MM.1S (cell line): Measurements from ENCODE around the gene SCAPER.

Experiments
- DNase-seq: peaks from one replicate; pipeline ENCODE4 v3.0.0-alpha.2; 2015
- H2AFZ ChIP-seq: fragments of 300-600 bp; sonication (generic); 2 replicates; pipeline ENCODE4 v1.6.0; 2016; ENCODE audit warnings: antibody characterized with exemption, low read length
- H3F3A ChIP-seq: fragments of 300-600 bp; sonication (generic); 2 replicates; pipeline ENCODE4 v1.6.1; 2016; ENCODE audit warnings: mild to moderate bottlenecking, antibody characterized with exemption, low read length, moderate library complexity, mixed read lengths; ENCODE audit not compliant: insufficient read depth
- H3K27ac ChIP-seq: fragments of 300-600 bp; sonication (generic); 2 replicates; pipeline ENCODE4 v1.5.1; 2016; ENCODE audit warnings: mild to moderate bottlenecking, low read length
- H3K27me3 ChIP-seq: fragments of 300-600 bp; sonication (generic); replicated peaks from 2 replicates; pipeline ENCODE4 v1.6.0; 2016; ENCODE audit warnings: low read length; ENCODE audit not compliant: insufficient read depth
- H3K36me3 ChIP-seq: fragments of 300-600 bp; sonication (generic); replicated peaks from 2 replicates; pipeline ENCODE4 v1.6.1; 2016; ENCODE audit warnings: mild to moderate bottlenecking, low read length, mixed read lengths; ENCODE audit not compliant: insufficient read depth
- H3K4me1 ChIP-seq: fragments of 300-600 bp; sonication (generic); 2 replicates; pipeline ENCODE4 v1.6.1; 2016; ENCODE audit warnings: low read length, mixed read lengths
- H3K4me2 ChIP-seq: fragments of 300-600 bp; sonication (generic); 2 replicates; pipeline ENCODE4 v1.6.0; 2016; ENCODE audit warnings: low read depth, low read length
- H3K4me3 ChIP-seq: fragments of 300-600 bp; sonication (generic); 2 replicates; pipeline ENCODE4 v1.5.1; 2016; ENCODE audit warnings: low read length, mixed read lengths
- H3K79me2 ChIP-seq: fragments of 300-600 bp; sonication (generic); 2 replicates; pipeline ENCODE4 v1.6.1; 2016; ENCODE audit warnings: mixed run types, low read length, mixed read lengths
- H3K9ac ChIP-seq: fragments of 300-600 bp; sonication (generic); 2 replicates; pipeline ENCODE4 v1.6.1; 2016; ENCODE audit warnings: low read length, mixed read lengths
- H3K9me2 ChIP-seq: fragments of 300-600 bp; sonication (generic); replicated peaks from 2 replicates; pipeline ENCODE4 v1.6.1; 2016; ENCODE audit warnings: mild to moderate bottlenecking, low read length, mixed read lengths; ENCODE audit not compliant: insufficient read depth
- H3K9me3 ChIP-seq: fragments of 300-600 bp; sonication (generic); replicated peaks from 2 replicates; pipeline ENCODE4 v1.6.1; 2016; ENCODE audit warnings: mild to moderate bottlenecking, low read length, mixed read lengths; ENCODE audit not compliant: insufficient read depth
- H4K20me1 ChIP-seq: fragments of 300-600 bp; sonication (generic); 2 replicates; pipeline ENCODE4 v1.6.1; 2016; ENCODE audit warnings: mild to moderate bottlenecking, low read length, moderate library complexity, mixed read lengths; ENCODE audit not compliant: insufficient read depth
- CTCF ChIP-seq: fragments of 300-600 bp; sonication (generic); IDR thresholded peaks from 2 replicates; pipeline ENCODE4 v1.5.1; 2016; ENCODE audit warnings: antibody characterized with exemption, low read length, mixed read lengths
- EZH2 ChIP-seq: fragments of 300-600 bp; sonication (generic); optimal IDR thresholded peaks from 2 replicates; pipeline ENCODE3; 2017; ENCODE audit warnings: low read depth, mild to moderate bottlenecking, antibody characterized with exemption, low read length, mixed read lengths
- EZH2phosphoT487 ChIP-seq: fragments of 300-600 bp; sonication (generic); IDR thresholded peaks from 2 replicates; pipeline ENCODE4 v1.6.1; 2018; ENCODE audit warnings: antibody characterized with exemption, low read length

Gene SCAPER

GRCh38 chr15:76460871-76461270 is 444.3 kb downstream of the SCAPER start:
- no peak overlapping the region for H3K9ac ChIP-seq
- no peak overlapping the region for H3K27ac ChIP-seq
- H3K9me2 ChIP-seq: no peaks in the 10 kb centered on the region
- no peaks in the 10 kb centered on the region for H3K9me3 ChIP-seq
- no peak for DNase-seq
- H4K20me1 ChIP-seq: no peaks in the 10 kb centered on the region
- H3F3A ChIP-seq: no peaks in the 10 kb centered on the region
- H3K4me2 ChIP-seq: no peak overlapping the region
- no peaks in the 10 kb centered on the region for H3K36me3 ChIP-seq
- H3K27me3 ChIP-seq: no peaks in the 10 kb centered on the region
- TF ChIP-seq CTCF: no peak
- no peak for TF ChIP-seq EZH2phosphoT487
- no peak for TF ChIP-seq EZH2
- no peak overlapping the region for H2AFZ ChIP-seq
- no peaks in the 10 kb centered on the region for H3K79me2 ChIP-seq
- H3K4me1 ChIP-seq: no peaks in the 10 kb centered on the region
- no peak overlapping the region for H3K4me3 ChIP-seq

DNA sequence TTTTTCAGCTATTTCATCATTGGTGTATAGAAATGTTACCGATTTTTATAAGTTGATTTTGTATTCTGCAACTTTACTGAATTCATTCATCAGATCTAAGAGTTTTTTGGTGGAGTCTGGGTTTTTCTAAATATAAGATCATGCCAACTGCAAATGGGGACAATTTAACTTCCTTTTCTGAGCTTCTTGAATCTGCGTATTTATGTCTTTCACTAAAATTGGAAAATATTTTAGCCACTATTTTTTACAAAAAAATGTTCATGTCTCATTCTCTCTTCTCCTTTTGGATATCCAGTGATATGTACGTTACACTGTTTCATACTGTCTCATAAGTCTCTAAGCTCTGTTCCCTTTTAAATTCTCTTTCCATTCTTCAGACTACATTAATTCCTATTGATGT is 444.8 kb downstream of the SCAPER start:
- Histone ChIP-seq H3K27me3 (no peaks in the 10 kb centered on the region), H3K9me2 (no peaks in the 10 kb centered on the region), H3F3A (no peaks in the 10 kb centered on the region), H2AFZ (no peak overlapping the region), H3K4me3 (no peak overlapping the region), H3K36me3 (no peaks in the 10 kb centered on the region), H3K79me2 (no peaks in the 10 kb centered on the region), H3K4me2 (no peak overlapping the region), H4K20me1 (no peaks in the 10 kb centered on the region), H3K9me3 (no peaks in the 10 kb centered on the region), H3K4me1 (no peaks in the 10 kb centered on the region), H3K27ac (no peak overlapping the region), H3K9ac (no peak overlapping the region)
- no peak for TF ChIP-seq EZH2phosphoT487
- no peak for TF ChIP-seq CTCF
- no peak for TF ChIP-seq EZH2
- no peak for DNase-seq

DNA sequence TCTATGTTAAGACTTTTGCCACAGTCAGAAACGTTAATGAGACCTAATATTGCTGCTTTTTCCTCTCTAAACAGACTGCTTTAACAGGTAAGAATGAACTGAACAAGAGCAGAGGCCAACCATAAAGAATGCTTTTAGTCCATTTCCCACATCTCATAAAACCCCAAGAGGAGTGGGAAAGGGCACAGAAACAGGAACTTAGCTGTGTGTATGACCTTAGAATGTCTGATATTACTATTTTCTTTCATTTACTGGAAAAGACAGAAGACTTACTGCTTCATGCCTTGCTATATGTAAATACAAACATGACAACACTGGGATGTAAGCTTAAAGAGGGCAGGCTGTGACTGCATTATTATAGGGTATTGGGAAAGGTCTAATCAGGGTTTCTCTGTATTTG is 453.6 kb downstream of the SCAPER start:
- Histone ChIP-seq H3K4me1 (no peaks in the 10 kb centered on the region), H3F3A (no peaks in the 10 kb centered on the region), H4K20me1 (no peaks in the 10 kb centered on the region), H2AFZ (no peak overlapping the region), H3K27me3 (no peaks in the 10 kb centered on the region), H3K36me3 (no peaks in the 10 kb centered on the region), H3K9me2 (no peaks in the 10 kb centered on the region), H3K4me3 (no peak overlapping the region), H3K79me2 (no peaks in the 10 kb centered on the region), H3K9me3 (no peaks in the 10 kb centered on the region), H3K9ac (no peak overlapping the region), H3K27ac (no peak overlapping the region), H3K4me2 (no peak overlapping the region)
- TF ChIP-seq CTCF (no peak), EZH2 (no peak), EZH2phosphoT487 (no peak)
- no peak for DNase-seq

DNA sequence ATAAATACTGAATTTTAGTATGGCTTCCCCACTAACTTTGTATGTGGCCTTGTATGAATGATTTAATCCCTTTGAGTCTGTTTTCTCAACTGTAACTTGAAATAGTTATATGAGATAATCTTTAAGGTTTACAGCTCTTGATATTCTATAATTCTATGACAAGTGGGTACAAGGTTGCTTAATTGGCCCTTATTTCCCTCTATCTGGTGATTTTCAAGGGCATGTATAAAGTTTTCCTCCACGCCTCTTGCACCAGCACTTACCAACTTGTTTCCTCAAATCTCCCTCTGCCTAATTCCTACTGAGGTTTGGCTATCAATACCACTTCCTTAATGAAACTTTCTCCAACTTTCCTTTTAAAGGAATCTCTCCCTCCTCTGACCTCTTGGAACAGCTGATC is 455.7 kb downstream of the SCAPER start:
- no peaks in the 10 kb centered on the region for H3K4me1 ChIP-seq
- no peaks in the 10 kb centered on the region for H3K9me3 ChIP-seq
- H4K20me1 ChIP-seq: no peaks in the 10 kb centered on the region
- no peak overlapping the region for H3K4me2 ChIP-seq
- no peak for TF ChIP-seq CTCF
- no peak for TF ChIP-seq EZH2
- TF ChIP-seq EZH2phosphoT487: no peak
- no peaks in the 10 kb centered on the region for H3K79me2 ChIP-seq
- no peaks in the 10 kb centered on the region for H3K9me2 ChIP-seq
- no peak overlapping the region for H3K27ac ChIP-seq
- no peaks in the 10 kb centered on the region for H3K27me3 ChIP-seq
- no peak overlapping the region for H2AFZ ChIP-seq
- H3K36me3 ChIP-seq: no peaks in the 10 kb centered on the region
- no peak overlapping the region for H3K4me3 ChIP-seq
- no peaks in the 10 kb centered on the region for H3F3A ChIP-seq
- no peak overlapping the region for H3K9ac ChIP-seq
- DNase-seq: no peak
